Measurements from ENCODE around the gene REXO2.

- no peak for TF ChIP-seq CTCF (IDR thresholded peaks at IDR 0.05)
- no peak for TF ChIP-seq POLR2A (IDR thresholded peaks at IDR 0.05)
These were observed 38.0 kb upstream of the REXO2 start for GRCh38 chr11:114401311-114401710.

All from uterus (tissue), 2 donors.